ENCODE measurements around the gene AFAP1L1.
A peak's percentile ranks its signal among the peaks of the same experiment; 100 is the strongest.

The AFAP1L1 gene

GRCh38 chr5:149344151-149344550, 72.5 kb downstream of the AFAP1L1 start:
- DNase-seq (ENCODE audit: low read depth in 1 of 2, low spot score in 1 of 2): no peak

- peak; percentile 82 to 92 for DNase-seq (ENCODE audit: low read depth in 1 of 2, low spot score in 1 of 2)
Measured at GRCh38 chr5:149345147-149345891, 73.7 kb downstream of the AFAP1L1 start, which contains the start of gene GRPEL2. Gene GRPEL2 (plus strand): TSS chr5:149345499. CDS start chr5:149345540, 41 bp downstream.

- DNase-seq (ENCODE audit: low read depth in 1 of 2, low spot score in 1 of 2): no peak
Measured at GRCh38 chr5:149345892-149346222, 74.2 kb downstream of the AFAP1L1 start.

- no peak for DNase-seq (ENCODE audit: low read depth in 1 of 2, low spot score in 1 of 2)
Measured at GRCh38 chr5:149348518-149348917, 76.9 kb downstream of the AFAP1L1 start.

GRCh38 chr5:149349382-149349781, 77.7 kb downstream of the AFAP1L1 start:
- no peak for DNase-seq (ENCODE audit: low read depth in 1 of 2, low spot score in 1 of 2)

GRCh38 chr5:149352169-149352568, 80.5 kb downstream of the AFAP1L1 start:
- no peak for DNase-seq (ENCODE audit: low read depth in 1 of 2, low spot score in 1 of 2)

GRCh38 chr5:149353911-149354310, 82.3 kb downstream of the AFAP1L1 start:
- no peak for DNase-seq (ENCODE audit: low read depth in 1 of 2, low spot score in 1 of 2)

- DNase-seq (ENCODE audit: low read depth in 1 of 2, low spot score in 1 of 2): no peak
Measured at GRCh38 chr5:149355688-149356087, 84.0 kb downstream of the AFAP1L1 start.

GRCh38 chr5:149356391-149356790, 84.7 kb downstream of the AFAP1L1 start:
- no peak for DNase-seq (ENCODE audit: low read depth in 1 of 2, low spot score in 1 of 2)

GRCh38 chr5:149357370-149358293, 86.0 kb downstream of the AFAP1L1 start, which contains the start of gene PCYOX1L:
Gene PCYOX1L (plus strand): TSS chr5:149358046. CDS start chr5:149358069, 23 bp downstream.
- peak; percentile 94 to 98 for DNase-seq (ENCODE audit: low read depth in 1 of 2, low spot score in 1 of 2)

GRCh38 chr5:149358294-149358651, 86.6 kb downstream of the AFAP1L1 start:
- no peak for DNase-seq (ENCODE audit: low read depth in 1 of 2, low spot score in 1 of 2)

GRCh38 chr5:149358868-149359495, 87.3 kb downstream of the AFAP1L1 start:
- DNase-seq (ENCODE audit: low read depth in 1 of 2, low spot score in 1 of 2): no peak

- DNase-seq (ENCODE audit: low read depth in 1 of 2, low spot score in 1 of 2): no peak
Measured at GRCh38 chr5:149360272-149360671, 88.6 kb downstream of the AFAP1L1 start.

GRCh38 chr5:149362541-149362940, 90.9 kb downstream of the AFAP1L1 start:
- no peak for DNase-seq (ENCODE audit: low read depth in 1 of 2, low spot score in 1 of 2)

- no peak for DNase-seq (ENCODE audit: low read depth in 1 of 2, low spot score in 1 of 2)
Measured at GRCh38 chr5:149363358-149363757, 91.7 kb downstream of the AFAP1L1 start.

- no peak for DNase-seq (ENCODE audit: low read depth in 1 of 2, low spot score in 1 of 2)
Measured at GRCh38 chr5:149363936-149364335, 92.3 kb downstream of the AFAP1L1 start.

- DNase-seq (ENCODE audit: low read depth in 1 of 2, low spot score in 1 of 2): no peak
Measured at GRCh38 chr5:149364719-149365118, 93.1 kb downstream of the AFAP1L1 start.

GRCh38 chr5:149365418-149365817, 93.8 kb downstream of the AFAP1L1 start:
- DNase-seq (ENCODE audit: low read depth in 1 of 2, low spot score in 1 of 2): no peak

GRCh38 chr5:149366169-149366729, 94.6 kb downstream of the AFAP1L1 start:
- no peak for DNase-seq (ENCODE audit: low read depth in 1 of 2, low spot score in 1 of 2)

GRCh38 chr5:149367249-149367971, 95.8 kb downstream of the AFAP1L1 start:
- DNase-seq (ENCODE audit: low read depth in 1 of 2, low spot score in 1 of 2): peak in 1 of 2 donors; percentile 42

Measured in activated CD4-positive, alpha-beta T cell treated with anti-CD3 and anti-CD28 coated beads, Interleukin-2, amount 50 U/mL, for 24 hours (primary cell).